DND-41 (cell line): Measurements from ENCODE around the gene TTC9C.
"Not testable (repeated sequence)": the region's sequence is repeated elsewhere in the genome, so short reads cannot be mapped to it uniquely, and the experiment has no call there.

Experiments used
- ATAC-seq: fragments of 200-7000 bp; cut with Tn5 transposase; 3 replicates; pipeline ENCODE4 v1.9.1; 2021; ENCODE audit warnings: low read depth; ENCODE audit not compliant: insufficient read depth
- DNase-seq: peaks from one replicate; pipeline ENCODE4 v3.0.0-alpha.2; 2020
- H2AFZ ChIP-seq: 2 replicates; pipeline ENCODE4 v1.6.0; 2012; ENCODE audit warnings: low read depth, low read length
- H3K27ac ChIP-seq: 2 replicates; pipeline ENCODE4 v1.5.1; 2012; ENCODE audit warnings: low read length, inconsistent platforms
- H3K27me3 ChIP-seq: fragments of 200-600 bp; sonication (generic); 2 replicates; pipeline ENCODE4 v1.6.0; 2012; ENCODE audit warnings: low read length, mild to moderate bottlenecking, inconsistent platforms; ENCODE audit not compliant: insufficient read depth, poor library complexity
- H3K36me3 ChIP-seq: 2 replicates; pipeline ENCODE4 v1.5.1; 2012; ENCODE audit warnings: low read length, inconsistent platforms; ENCODE audit not compliant: insufficient read depth
- H3K4me1 ChIP-seq: 2 replicates; pipeline ENCODE4 v1.5.1; 2012; ENCODE audit warnings: mild to moderate bottlenecking, low read length; ENCODE audit not compliant: insufficient read depth
- H3K4me2 ChIP-seq: 2 replicates; pipeline ENCODE4 v1.6.0; 2012; ENCODE audit warnings: mild to moderate bottlenecking, moderate library complexity, low read length, inconsistent platforms; ENCODE audit not compliant: insufficient read depth
- H3K4me3 ChIP-seq, 2 experiments: fragments of 200-600 bp in 1 of 2; shearing (Covaris generic) in 1 of 2; 2 replicates each; pipeline ENCODE4 v1.5.1; 2012 to 2016; ENCODE audit warnings: inconsistent platforms in 2 of 2, low read length in 2 of 2, mild to moderate bottlenecking in 2 of 2, low read depth in 1 of 2, moderate library complexity in 1 of 2
- H3K79me2 ChIP-seq: 2 replicates; pipeline ENCODE4 v1.6.0; 2012; ENCODE audit warnings: low read length, inconsistent platforms; ENCODE audit not compliant: insufficient read depth
- H3K9ac ChIP-seq: 2 replicates; pipeline ENCODE4 v1.6.0; 2012; ENCODE audit warnings: low read depth, mild to moderate bottlenecking, inconsistent platforms, low read length, moderate library complexity
- H3K9me3 ChIP-seq: 2 replicates; pipeline ENCODE4 v1.5.1; 2012; ENCODE audit warnings: low read length, moderate library complexity, mild to moderate bottlenecking, inconsistent platforms; ENCODE audit not compliant: insufficient read depth, severe bottlenecking
- H4K20me1 ChIP-seq: 2 replicates; pipeline ENCODE4 v1.6.0; 2012; ENCODE audit warnings: low read length; ENCODE audit not compliant: insufficient read depth
- EZH2 ChIP-seq: IDR thresholded peaks from 3 replicates; pipeline ENCODE4 v1.6.1; 2012; ENCODE audit warnings: borderline replicate concordance, low read depth, mild to moderate bottlenecking, moderate library complexity, low read length, inconsistent platforms; ENCODE audit not compliant: severe bottlenecking
- TF ChIP-seq, protein P1 (sequence below): IDR thresholded peaks from 2 replicates; pipeline ENCODE4 v1.5.1; 2012; ENCODE audit warnings: borderline replicate concordance, low read length, moderate library complexity, mild to moderate bottlenecking; ENCODE audit not compliant: poor library complexity, severe bottlenecking; ENCODE audit errors: extremely low read depth

Gene TTC9C

DNA sequence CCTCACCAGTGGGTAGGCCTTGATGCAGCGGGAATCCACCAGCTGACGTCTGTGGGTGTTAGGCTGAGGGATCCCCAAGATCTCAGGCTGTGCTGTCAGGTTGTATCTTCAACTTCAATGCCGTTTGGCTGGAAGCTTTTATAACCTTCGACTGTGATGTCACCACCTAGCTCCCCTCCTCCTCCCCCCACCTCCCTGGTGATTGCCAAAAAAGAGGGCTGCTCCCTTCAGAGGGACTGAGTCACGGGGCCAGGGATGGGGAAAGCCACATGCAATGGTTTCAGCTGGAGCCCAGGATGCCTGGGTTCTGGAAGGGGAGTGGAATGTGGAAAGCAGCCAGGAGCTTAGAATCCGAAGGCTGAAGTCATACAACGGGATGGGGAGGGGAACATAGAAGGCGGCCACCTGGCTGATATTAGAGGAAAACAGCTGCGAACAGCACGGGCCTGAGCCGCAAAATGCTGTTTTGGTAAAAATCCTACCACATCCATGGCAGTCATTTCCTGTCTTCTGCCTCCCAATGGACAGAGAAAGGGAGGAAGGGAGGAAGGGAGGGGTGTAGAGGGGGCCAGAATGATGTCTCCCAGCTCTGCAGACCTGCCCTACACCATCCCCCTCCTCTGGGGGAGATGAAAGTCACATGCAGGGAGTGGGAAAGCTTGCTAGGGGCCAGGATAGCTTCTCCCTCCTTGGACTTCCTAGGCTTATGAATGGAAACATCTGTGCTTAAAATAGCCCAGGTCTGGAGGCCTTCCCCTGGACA is 38.7 kb upstream of the TTC9C start, which contains the start of gene LRRN4CL:
Gene LRRN4CL (minus strand): TSS at position 110 of the 763 bp plus-strand sequence. CDS start 1,022 bp downstream, outside the sequence.
- Histone ChIP-seq H2AFZ (no peak within 1 kb of the TSS), H4K20me1 (no peaks in the 10 kb centered on the region), H3K9ac (no peak within 1 kb of the TSS), H3K36me3 (peaks cover 39% of the 10 kb centered on the region), H3K9me3 (no peaks in the 10 kb centered on the region), H3K4me1 (no peaks in the 10 kb centered on the region), H3K27me3 (no peaks in the 10 kb centered on the region), H3K27ac (no peak within 1 kb of the TSS; the same call in 1 of the 2 replicates), H3K79me2 (no peaks in the 10 kb centered on the region), H3K4me2 (no peak within 1 kb of the TSS), H3K4me3 (no peak within 1 kb of the TSS)
- DNase-seq = no peak
- ATAC-seq = no peak
- no peak for TF ChIP-seq EZH2
- TF ChIP-seq, protein P1, sequence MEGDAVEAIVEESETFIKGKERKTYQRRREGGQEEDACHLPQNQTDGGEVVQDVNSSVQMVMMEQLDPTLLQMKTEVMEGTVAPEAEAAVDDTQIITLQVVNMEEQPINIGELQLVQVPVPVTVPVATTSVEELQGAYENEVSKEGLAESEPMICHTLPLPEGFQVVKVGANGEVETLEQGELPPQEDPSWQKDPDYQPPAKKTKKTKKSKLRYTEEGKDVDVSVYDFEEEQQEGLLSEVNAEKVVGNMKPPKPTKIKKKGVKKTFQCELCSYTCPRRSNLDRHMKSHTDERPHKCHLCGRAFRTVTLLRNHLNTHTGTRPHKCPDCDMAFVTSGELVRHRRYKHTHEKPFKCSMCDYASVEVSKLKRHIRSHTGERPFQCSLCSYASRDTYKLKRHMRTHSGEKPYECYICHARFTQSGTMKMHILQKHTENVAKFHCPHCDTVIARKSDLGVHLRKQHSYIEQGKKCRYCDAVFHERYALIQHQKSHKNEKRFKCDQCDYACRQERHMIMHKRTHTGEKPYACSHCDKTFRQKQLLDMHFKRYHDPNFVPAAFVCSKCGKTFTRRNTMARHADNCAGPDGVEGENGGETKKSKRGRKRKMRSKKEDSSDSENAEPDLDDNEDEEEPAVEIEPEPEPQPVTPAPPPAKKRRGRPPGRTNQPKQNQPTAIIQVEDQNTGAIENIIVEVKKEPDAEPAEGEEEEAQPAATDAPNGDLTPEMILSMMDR = no peak

DNA sequence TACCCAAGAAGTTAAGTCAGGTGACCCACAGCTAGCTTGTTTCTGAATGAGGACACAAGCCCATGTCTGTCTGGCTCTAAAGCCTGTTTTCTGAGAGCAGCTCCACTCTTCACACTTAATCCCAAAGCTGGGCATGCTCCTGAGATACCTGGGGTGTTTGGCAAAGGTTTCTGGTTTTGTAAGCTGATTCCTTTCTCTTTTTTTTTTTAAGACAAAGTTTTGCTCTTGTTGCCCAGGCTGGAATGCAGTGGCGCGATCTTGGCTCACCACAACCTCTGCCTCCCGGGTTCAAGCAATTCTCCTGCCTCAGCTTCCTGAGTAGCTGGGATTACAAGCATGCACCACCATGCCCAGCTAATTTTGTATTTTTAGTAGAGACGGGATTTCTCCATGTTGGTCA is 34.7 kb upstream of the TTC9C start:
- H4K20me1 ChIP-seq, H3K27me3 ChIP-seq, ATAC-seq, H3K4me1 ChIP-seq, H2AFZ ChIP-seq, H3K4me3 ChIP-seq, H3K9me3 ChIP-seq, H3K27ac ChIP-seq, H3K79me2 ChIP-seq, H3K4me2 ChIP-seq, H3K9ac ChIP-seq, DNase-seq: not testable (repeated sequence)
- peaks cover 39% of the 10 kb centered on the region for H3K36me3 ChIP-seq

DNA sequence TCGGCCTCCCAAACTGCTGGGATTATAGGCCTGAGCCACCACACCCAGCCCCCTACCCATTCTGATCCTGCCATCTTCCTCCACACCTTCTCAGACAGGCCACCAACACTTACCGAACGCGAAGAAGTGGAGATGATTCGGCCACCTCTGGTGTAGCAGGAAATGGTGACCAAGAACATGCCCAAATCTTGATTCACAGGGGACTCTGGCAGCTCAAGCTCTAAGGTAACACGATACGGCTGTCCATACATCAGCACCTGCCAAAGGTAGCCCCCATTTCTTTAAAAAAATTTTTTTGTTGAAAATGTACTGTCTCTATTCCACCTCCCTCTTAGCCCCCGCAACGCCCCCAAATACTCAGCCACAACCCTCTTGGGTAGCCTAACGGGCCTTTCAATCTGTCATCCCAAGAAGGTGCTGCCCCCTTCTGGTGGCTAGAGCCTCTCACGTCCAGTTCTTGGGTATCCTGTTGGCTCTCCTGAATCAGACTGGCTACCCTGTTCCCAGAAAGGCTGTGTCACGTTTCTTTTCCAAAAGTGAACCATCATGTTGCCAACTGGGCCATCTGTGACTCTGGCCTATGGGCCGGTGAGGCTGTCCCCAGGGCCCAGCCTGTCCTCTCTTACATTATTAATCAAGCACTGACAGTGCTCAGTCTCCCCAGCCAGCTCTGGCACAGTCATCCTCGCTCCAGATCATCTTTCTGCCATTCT is 33.7 kb upstream of the TTC9C start:
- Histone ChIP-seq H3K27me3 (no peaks in the 10 kb centered on the region), H3K4me1 (no peaks in the 10 kb centered on the region), H3K79me2 (no peaks in the 10 kb centered on the region), H3K4me2 (no peak overlapping the region), H3K9ac (no peak overlapping the region), H3K4me3 (no peak overlapping the region), H3K9me3 (no peaks in the 10 kb centered on the region), H3K27ac (no peak overlapping the region), H4K20me1 (no peaks in the 10 kb centered on the region), H3K36me3 (peaks cover 39% of the 10 kb centered on the region), H2AFZ (no peak overlapping the region)
- DNase-seq = peak; percentile 72
- TF ChIP-seq EZH2 = no peak
- TF ChIP-seq, protein P1 = peak; percentile 88
- ATAC-seq = peak; percentile 83

DNA sequence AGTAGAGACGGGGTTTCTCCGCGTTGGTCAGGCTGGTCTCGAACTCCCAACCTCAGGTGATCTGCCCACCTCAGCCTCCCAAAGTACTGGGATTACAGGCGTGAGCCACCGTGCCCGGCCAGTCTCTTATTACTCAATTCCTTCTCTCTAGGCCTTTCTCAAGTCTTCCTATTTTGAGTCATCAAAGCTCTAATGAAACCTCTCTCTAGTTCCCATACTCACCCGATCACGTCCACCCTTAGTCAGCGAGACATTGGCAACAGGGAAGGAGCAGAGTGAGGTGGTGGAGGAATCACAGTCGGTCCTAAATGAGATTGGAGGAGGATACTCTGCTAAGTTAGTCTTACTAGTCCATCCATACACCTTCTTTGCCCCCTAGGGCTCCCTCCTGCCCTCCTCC is 26.0 kb upstream of the TTC9C start:
- no peak for DNase-seq
- Histone ChIP-seq H3K27me3 (no peaks in the 10 kb centered on the region), H3K27ac (no peak overlapping the region)

DNA sequence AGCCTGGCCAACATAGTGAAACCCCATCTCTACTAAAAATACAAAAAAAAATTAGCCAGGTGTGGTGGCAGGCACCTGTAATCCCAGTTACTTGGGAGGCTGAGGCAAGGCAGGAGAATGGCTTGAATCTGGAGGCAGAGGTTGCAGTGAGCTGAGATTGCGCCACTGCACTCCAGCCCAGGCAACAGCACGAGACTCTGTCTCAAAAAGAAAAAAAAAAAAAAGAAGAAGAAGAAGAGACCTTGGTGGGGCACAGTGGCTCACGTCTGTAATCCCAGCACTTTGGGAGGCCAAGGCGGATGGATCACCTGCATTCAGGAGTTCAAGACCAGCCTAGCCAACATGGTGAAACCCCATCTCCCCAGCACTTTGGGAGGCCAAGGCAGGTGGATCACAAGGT is 24.4 kb upstream of the TTC9C start:
- not testable (repeated sequence) for H2AFZ ChIP-seq, H3K9ac ChIP-seq, H3K27ac ChIP-seq, ATAC-seq, H3K36me3 ChIP-seq, H3K27me3 ChIP-seq, H3K4me3 ChIP-seq, H3K9me3 ChIP-seq, DNase-seq, H4K20me1 ChIP-seq, H3K4me2 ChIP-seq
- Histone ChIP-seq H3K79me2 (peaks cover 19% of the 10 kb centered on the region), H3K4me1 (peaks cover 37% of the 10 kb centered on the region)

More for the DNA sequence above, 26.0 kb upstream of the TTC9C start:
- TF ChIP-seq, protein P1 = no peak
- no peak for TF ChIP-seq EZH2
- Histone ChIP-seq H3K79me2 (peaks cover 8% of the 10 kb centered on the region), H3K36me3 (peaks cover 6% of the 10 kb centered on the region; the same call in 1 of the 2 replicates), H4K20me1 (no peaks in the 10 kb centered on the region), H3K4me3 (no peak overlapping the region), H2AFZ (no peak overlapping the region), H3K9me3 (no peaks in the 10 kb centered on the region), H3K4me2 (no peak overlapping the region), H3K4me1 (peaks cover 20% of the 10 kb centered on the region), H3K9ac (no peak overlapping the region)
- no peak for ATAC-seq
